Gastrocnemius medialis (tissue), 4 donors: Measurements from ENCODE around the gene EAPP. TPM values are rescaled to one million over a fixed set of nuclear protein-coding genes. Genes with fewer than 3 reads are reported as not detected.
"Not testable (repeated sequence)": the region's sequence is repeated elsewhere in the genome, so short reads cannot be mapped to it uniquely, and the experiment has no call there.

Source experiments
- ATAC-seq, 2 donors: fragments of 150-250 bp; one replicate each; pipeline ENCODE4 v1.9.1; 2016
- DNase-seq, 2 donors: peaks; one replicate each; pipeline ENCODE4 v3.0.0-alpha.2; 2019
- H3K27ac ChIP-seq, 4 donors: fragments of 200-600 bp; sonication (generic); 1 replicate in 1 of 4; 2 replicates in 3 of 4; pipeline ENCODE4 v1.5.1; 2016 to 2018; ENCODE audit warnings: mild to moderate bottlenecking in 2 of 4, moderate library complexity in 1 of 4
- H3K27me3 ChIP-seq, 3 donors: fragments of 200-600 bp; sonication (generic) in 2 of 3; 1 replicate in 1 of 3; 2 replicates in 2 of 3; pipeline versions ENCODE4 v1.5.1 to v1.6.0; 2016 to 2019; ENCODE audit warnings: mild to moderate bottlenecking in 1 of 3, moderate library complexity in 1 of 3
- H3K36me3 ChIP-seq, 2 donors: fragments of 200-600 bp; sonication (generic) in 1 of 2; one replicate each; pipeline ENCODE4 v1.5.1; 2017 to 2018
- H3K4me1 ChIP-seq, 2 donors: fragments of 200-600 bp; sonication (generic) in 1 of 2; one replicate each; pipeline ENCODE4 v1.5.1; 2016 to 2017; ENCODE audit warnings: mild to moderate bottlenecking in 2 of 2
- H3K4me3 ChIP-seq, 4 donors: fragments of 200-600 bp; sonication (generic) in 3 of 4; 1 replicate in 1 of 4; 2 replicates in 3 of 4; pipeline ENCODE4 v1.5.1; 2016 to 2019; ENCODE audit warnings: mild to moderate bottlenecking in 2 of 4
- H3K9me3 ChIP-seq, 3 donors: fragments of 200-600 bp; sonication (generic) in 2 of 3; 1 replicate in 1 of 3; 2 replicates in 2 of 3; pipeline ENCODE4 v1.5.1; 2016 to 2019
- CTCF ChIP-seq, 5 experiments: fragments of 450-650 bp in 3 of 5; fragments of 200-600 bp in 2 of 5; sonication (generic) in 2 of 5; IDR thresholded peaks in 4 of 5; conservative IDR thresholded peaks in 1 of 5; 1 replicate in 4 of 5; 2 replicates in 1 of 5; pipeline ENCODE4 v1.5.1; 2016 to 2019; ENCODE audit warnings: antibody characterized with exemption in 5 of 5, mild to moderate bottlenecking in 3 of 5, moderate library complexity in 3 of 5
- POLR2A ChIP-seq, 2 donors: fragments of 450-650 bp; IDR thresholded peaks; one replicate each; pipeline ENCODE4 v1.6.1; 2017; ENCODE audit warnings: antibody characterized with exemption in 2 of 2, mild to moderate bottlenecking in 2 of 2, moderate library complexity in 2 of 2
- in situ Hi-C, 4 donors: fragments of 200-750 bp; cut with MboI; loops; one replicate each; pipeline versions ENCODE4 v1.15.0 to v1.8.0; 2017; ENCODE audit warnings: low sequenced_read_pairs in 4 of 4
- intact Hi-C: fragments of 100-400 bp; cut with DNase I; formaldehyde crosslinking; loops from one replicate; pipeline ENCODE4 v1.15.1; 2023; ENCODE audit warnings: low total_unique reads
- total RNA-seq, 4 donors: library from RNA; depleted of rRNA; stranded (reverse); fragments of >200 nt; gene quantifications; one replicate each; pipeline versions ENCODE4 v1.1.0 to v1.2.3, GENCODE V29; 2016

The EAPP gene
- total RNA-seq, 4 donors from 2014 or later: 25.6 to 35.7 (median 28.0) TPM

DNA sequence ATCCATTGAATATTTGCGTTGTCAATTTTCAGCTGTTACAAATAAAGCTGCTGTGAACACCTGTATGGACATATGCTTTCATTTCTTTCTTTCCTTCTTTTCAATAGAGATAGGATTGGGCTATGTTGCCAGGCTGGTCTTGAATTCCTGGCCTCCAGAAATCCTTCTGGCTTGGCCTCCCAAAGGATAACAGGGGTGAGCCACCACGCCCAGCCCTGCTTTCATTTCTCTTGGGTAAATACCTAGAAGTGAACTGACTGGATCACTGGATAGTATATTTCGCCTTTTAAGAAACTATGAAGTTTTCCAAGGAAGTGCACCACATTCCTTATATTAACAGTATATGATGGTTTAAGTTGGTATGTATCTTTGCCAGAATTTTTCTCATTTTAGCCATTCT lies 32.3 kb upstream of the EAPP start:
- no peak for TF ChIP-seq CTCF (IDR thresholded peaks at IDR 0.05 in 4 of 5, conservative IDR thresholded peaks at IDR 0.05 in 1 of 5)
- TF ChIP-seq POLR2A (IDR thresholded peaks at IDR 0.05): no peak
- in situ Hi-C loops: loop anchor here in 1 of 4 donors (10.0 kb wide), 1 partner anchor 47 kb away; no protein-coding TSS in a partner anchor

GRCh38 chr14:34569750-34570149 lies 30.2 kb upstream of the EAPP start:
- in situ Hi-C loops: loop anchor here in 1 of 4 donors (10.0 kb wide), 1 partner anchor 45 kb away; no protein-coding TSS in a partner anchor
- no peak for TF ChIP-seq CTCF (IDR thresholded peaks at IDR 0.05 in 4 of 5, conservative IDR thresholded peaks at IDR 0.05 in 1 of 5)
- TF ChIP-seq POLR2A (IDR thresholded peaks at IDR 0.05): no peak

More for the DNA sequence above, 32.3 kb upstream of the EAPP start:
- DNase-seq (no peak), ATAC-seq (no peak)
- Histone ChIP-seq H3K27me3 (no peaks in the 10 kb centered on the region), H3K36me3 (peaks cover 5 to 81% of the 10 kb centered on the region in 2 donors), H3K4me3 (no peak overlapping the region), H3K4me1 (no peaks in the 10 kb centered on the region), H3K27ac (no peak overlapping the region), H3K9me3 (no peaks in the 10 kb centered on the region)
- intact Hi-C loops: no loop called here

GRCh38 chr14:34568803-34569202 lies 29.3 kb upstream of the EAPP start:
- in situ Hi-C loops: no loop called here
- intact Hi-C loops: no loop called here
- no peak overlapping the region for H3K27ac ChIP-seq
- H3K9me3 ChIP-seq: no peaks in the 10 kb centered on the region
- no peak for DNase-seq
- H3K36me3 ChIP-seq: peaks cover 5 to 85% of the 10 kb centered on the region in 2 donors
- H3K4me1 ChIP-seq: no peaks in the 10 kb centered on the region
- TF ChIP-seq POLR2A (IDR thresholded peaks at IDR 0.05): no peak
- TF ChIP-seq CTCF (IDR thresholded peaks at IDR 0.05 in 4 of 5, conservative IDR thresholded peaks at IDR 0.05 in 1 of 5): no peak
- ATAC-seq: no peak
- no peaks in the 10 kb centered on the region for H3K27me3 ChIP-seq
- H3K4me3 ChIP-seq: no peak overlapping the region

More at GRCh38 chr14:34569750-34570149, 30.2 kb upstream of the EAPP start:
- peaks cover 5 to 84% of the 10 kb centered on the region in 2 donors for H3K36me3 ChIP-seq
- H3K27ac ChIP-seq: no peak overlapping the region
- DNase-seq: no peak
- H3K4me3 ChIP-seq: no peak overlapping the region
- no peaks in the 10 kb centered on the region for H3K4me1 ChIP-seq
- no peaks in the 10 kb centered on the region for H3K9me3 ChIP-seq
- ATAC-seq: no peak
- intact Hi-C loops: no loop called here
- H3K27me3 ChIP-seq: no peaks in the 10 kb centered on the region

DNA sequence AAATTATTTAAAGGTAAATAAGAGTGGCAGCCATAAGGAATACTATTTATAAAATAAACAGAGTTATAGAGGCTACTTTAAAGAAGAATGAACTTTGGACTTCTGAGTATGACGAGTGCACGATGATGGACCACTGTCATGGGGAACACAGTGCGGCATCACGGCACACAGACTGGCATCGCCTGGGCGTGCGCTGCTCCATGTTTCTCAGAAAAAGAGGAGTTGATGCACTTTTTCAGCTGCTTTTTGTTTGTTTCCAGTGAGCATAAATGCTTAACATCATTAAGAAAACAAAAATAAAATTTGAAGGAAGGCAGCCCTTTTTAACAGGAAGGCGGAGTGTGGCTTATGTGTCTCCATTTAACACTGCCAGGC lies 23.3 kb upstream of the EAPP start:
- Histone ChIP-seq H3K4me1 (no peaks in the 10 kb centered on the region), H3K27ac (no peak overlapping the region), H3K27me3 (no peaks in the 10 kb centered on the region), H3K4me3 (no peak overlapping the region), H3K36me3 (peaks cover 5 to 46% of the 10 kb centered on the region in 2 donors), H3K9me3 (no peaks in the 10 kb centered on the region)
- TF ChIP-seq POLR2A (IDR thresholded peaks at IDR 0.05): no peak
- TF ChIP-seq CTCF (IDR thresholded peaks at IDR 0.05 in 4 of 5, conservative IDR thresholded peaks at IDR 0.05 in 1 of 5): no peak
- intact Hi-C loops (no loop called here), in situ Hi-C loops (no loop called here)
- no peak for ATAC-seq
- DNase-seq: no peak

DNA sequence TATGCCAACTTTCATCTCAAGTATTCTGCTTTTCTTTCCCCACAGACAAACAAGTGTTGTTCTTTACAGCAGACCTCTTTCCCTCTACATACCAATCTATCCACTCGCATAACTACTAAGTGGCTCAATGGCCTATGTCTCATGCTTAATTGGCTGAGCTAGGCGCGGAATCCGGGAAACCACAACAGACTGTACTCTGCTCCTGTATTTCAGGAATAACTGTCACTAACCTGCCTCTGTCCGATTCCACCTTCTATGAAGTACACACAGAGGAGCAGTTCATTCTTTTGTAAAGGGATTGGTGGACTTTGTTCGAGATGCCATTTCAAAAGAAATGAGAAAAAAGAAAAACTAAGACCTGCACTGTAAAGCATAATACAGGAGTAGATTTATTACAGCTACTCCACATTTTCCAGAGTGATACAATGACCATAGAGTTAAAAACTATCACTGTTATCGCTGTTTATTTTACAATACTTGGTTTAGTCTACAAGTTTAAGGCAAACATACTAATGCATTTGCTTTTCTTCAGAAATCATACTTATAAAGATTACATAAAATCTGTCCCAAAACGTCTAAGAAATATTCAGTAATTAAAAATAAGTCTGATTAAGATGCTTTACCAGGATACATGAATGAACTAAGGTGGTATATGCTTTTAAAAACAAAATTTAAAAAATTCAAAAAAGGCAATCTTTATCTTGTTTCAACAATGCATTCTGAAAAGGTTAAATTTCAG lies 22.7 kb upstream of the EAPP start:
- H3K27ac ChIP-seq, in situ Hi-C loops, ATAC-seq, H3K9me3 ChIP-seq, DNase-seq, intact Hi-C loops, H3K4me1 ChIP-seq, H3K27me3 ChIP-seq, H3K4me3 ChIP-seq: not testable (repeated sequence)
- H3K36me3 ChIP-seq: peaks cover 4 to 41% of the 10 kb centered on the region in 2 donors

DNA sequence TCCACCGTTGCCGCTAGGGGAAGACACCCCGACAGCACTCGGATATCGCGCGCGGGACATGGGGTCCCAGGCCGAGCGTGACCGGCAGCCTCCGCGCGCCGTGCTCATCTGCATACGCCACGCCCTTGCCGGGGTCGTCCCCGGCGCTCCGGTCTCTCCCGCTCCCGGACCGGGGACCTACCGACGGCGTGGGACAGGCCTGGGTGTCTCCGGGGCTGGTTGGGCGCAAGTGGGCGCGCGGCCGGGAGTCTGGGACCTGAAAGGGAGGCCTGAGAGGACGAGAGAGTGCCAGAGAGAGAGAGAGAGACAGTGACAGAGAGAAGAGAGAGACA lies 17.0 kb upstream of the EAPP start:
- in situ Hi-C loops, H3K27ac ChIP-seq, H3K36me3 ChIP-seq, H3K27me3 ChIP-seq, DNase-seq, intact Hi-C loops, H3K9me3 ChIP-seq, H3K4me3 ChIP-seq, H3K4me1 ChIP-seq: not testable (repeated sequence)
- ATAC-seq: peak; percentile 83 to 84

- H3K36me3 ChIP-seq, H3K27ac ChIP-seq, DNase-seq, H3K4me1 ChIP-seq, H3K9me3 ChIP-seq, H3K4me3 ChIP-seq, intact Hi-C loops, H3K27me3 ChIP-seq, in situ Hi-C loops: not testable (repeated sequence)
- peak; percentile 85 to 88 for ATAC-seq
These were observed 16.3 kb upstream of the EAPP start for GRCh38 chr14:34555583-34556497.
